Measurements from ENCODE around the gene CEP290.
"Not testable (repeated sequence)": the region's sequence is repeated elsewhere in the genome, so short reads cannot be mapped to it uniquely, and the experiment has no call there.

The CEP290 gene

GRCh38 chr12:88144546-88145468, 2.9 kb upstream of the CEP290 start:
- no peak for DNase-seq (ENCODE audit: low read depth in 2 of 2)

DNA sequence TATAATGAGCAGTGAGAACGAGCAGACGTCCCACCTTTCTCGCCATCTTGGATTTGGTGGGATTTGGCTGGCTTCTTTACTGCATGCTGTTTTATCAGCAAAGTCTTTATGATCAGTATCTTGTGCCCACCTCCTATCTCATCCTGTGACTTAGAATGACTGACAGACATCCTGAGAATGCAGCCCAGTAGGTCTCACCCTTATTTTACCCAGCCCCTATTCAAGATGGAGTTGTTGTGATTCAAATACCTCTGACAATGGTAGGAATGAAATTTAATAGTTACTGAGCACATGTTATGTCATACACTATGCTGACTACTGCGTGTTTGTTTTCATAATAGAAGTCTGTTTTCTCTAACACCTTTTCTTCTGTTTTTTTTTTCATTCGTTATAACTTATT, 2.1 kb upstream of the CEP290 start:
- no peak for DNase-seq (ENCODE audit: low read depth in 2 of 2)

GRCh38 chr12:88142610-88142991, 713 bp upstream of the CEP290 start:
- peak; percentile 1 to 4 for DNase-seq (ENCODE audit: low read depth in 2 of 2)

GRCh38 chr12:88141425-88141773, 489 bp downstream of the CEP290 start:
- no peak for DNase-seq (ENCODE audit: low read depth in 2 of 2)

DNA sequence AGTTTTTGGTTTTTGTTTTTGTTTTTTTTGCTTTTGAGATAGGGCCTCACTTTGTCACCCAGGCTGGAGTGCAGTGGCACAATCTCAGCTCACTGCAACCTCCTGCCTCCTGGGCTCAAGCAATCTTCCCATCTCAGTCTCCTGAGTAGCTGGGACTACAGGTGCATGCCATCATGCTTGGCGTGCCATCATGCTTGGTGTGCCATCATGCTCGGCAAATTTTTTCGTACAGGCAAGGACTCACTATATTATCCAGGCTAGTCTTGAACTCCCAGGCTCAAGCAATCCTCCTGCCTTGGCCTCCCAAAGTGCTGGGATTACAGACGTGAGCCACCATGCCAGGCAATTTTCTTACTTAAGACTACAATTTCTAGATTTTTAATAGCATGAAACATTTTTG, 2.2 kb downstream of the CEP290 start:
- not testable (repeated sequence) for DNase-seq (ENCODE audit: low read depth in 2 of 2)

GRCh38 chr12:88133181-88133580, 8.7 kb downstream of the CEP290 start:
- DNase-seq (ENCODE audit: low read depth in 2 of 2) = not testable (repeated sequence)

GRCh38 chr12:88132392-88132791, 9.5 kb downstream of the CEP290 start:
- no peak for DNase-seq (ENCODE audit: low read depth in 2 of 2)

GRCh38 chr12:88127855-88128254, 14.0 kb downstream of the CEP290 start:
- DNase-seq (ENCODE audit: low read depth in 2 of 2) = no peak

- no peak for DNase-seq (ENCODE audit: low read depth in 2 of 2)
Observed at GRCh38 chr12:88127099-88127498, 14.8 kb downstream of the CEP290 start.

DNA sequence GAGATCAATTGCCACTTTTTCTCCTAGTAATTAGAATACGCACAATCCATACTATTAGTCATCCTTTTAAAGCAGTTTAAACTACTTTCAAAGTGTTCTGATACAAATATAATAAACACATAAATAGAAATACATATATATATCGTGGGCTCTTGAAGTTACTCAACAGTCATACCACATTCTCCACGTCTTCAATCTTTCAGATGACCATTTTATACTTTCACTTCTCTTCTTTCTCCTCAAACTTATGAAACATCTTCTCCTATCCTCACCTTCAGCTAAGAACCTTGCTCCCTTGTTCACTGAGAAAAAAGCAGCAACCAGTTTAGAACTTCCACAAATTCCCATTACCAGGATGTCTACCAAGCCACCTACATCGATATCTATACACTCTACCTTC, 19.2 kb downstream of the CEP290 start:
- no peak for DNase-seq (ENCODE audit: low read depth in 2 of 2)

DNA sequence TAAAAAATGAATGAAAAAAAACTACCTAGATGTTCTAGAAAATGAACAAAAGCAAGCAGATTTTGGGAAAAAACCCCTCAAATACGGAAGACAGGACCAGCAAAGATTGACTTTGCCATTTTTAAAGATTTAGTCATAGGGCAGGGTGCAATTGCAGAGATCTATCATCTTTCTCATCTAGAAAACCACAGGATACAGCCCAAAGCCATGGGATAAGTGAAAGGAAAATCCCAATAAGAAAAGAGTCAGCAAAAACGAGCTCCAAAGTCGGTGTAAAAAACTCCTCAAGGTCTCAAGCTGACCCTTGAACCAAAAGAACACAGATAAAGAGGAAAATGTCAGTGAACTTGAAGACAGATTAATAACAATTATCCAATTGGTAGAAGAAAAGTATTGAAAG, 28.0 kb downstream of the CEP290 start:
- no peak for DNase-seq (ENCODE audit: low read depth in 2 of 2)

- DNase-seq (ENCODE audit: low read depth in 2 of 2) = no peak
Observed at GRCh38 chr12:88111074-88111652, 30.7 kb downstream of the CEP290 start.

DNA sequence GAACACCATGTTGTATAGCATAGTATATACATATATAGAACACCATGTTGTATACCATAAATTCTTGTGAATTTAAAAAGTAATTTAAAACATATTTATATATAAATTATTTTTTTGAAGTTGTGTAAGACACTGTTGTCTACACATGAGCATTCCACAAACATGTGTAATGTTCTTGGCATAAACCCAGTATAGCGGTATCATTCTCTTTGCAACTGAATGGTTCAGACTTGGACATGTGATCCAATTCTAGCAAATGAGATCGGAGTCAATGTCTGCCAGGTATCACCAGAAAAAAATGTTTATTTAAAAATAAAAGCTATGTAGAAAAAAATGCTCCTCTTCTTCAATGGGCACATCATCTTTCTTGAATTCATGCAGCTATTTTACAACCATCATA, 33.9 kb downstream of the CEP290 start:
- no peak for DNase-seq (ENCODE audit: low read depth in 2 of 2)

DNA sequence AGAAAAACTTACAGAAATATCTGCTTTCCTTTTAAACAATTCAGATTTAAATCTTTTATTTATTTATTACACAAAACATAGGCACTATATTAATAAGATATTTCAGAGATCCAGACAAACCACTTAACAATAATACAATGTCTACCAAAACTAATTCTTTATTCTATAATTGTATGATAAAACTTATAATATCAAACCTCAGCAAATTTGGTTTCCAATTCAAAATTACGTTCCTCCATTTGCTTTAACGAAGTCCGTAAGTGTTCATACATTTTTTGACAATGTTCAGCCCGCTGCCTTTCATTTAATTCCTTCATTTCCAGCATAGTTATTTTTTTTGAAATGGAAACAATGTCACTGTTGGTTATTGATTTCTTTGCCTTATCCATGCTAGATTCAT, 48.3 kb downstream of the CEP290 start:
- DNase-seq (ENCODE audit: low read depth in 2 of 2) = no peak

GRCh38 chr12:88092771-88093170, 49.1 kb downstream of the CEP290 start:
- no peak for DNase-seq (ENCODE audit: low read depth in 2 of 2)

DNA sequence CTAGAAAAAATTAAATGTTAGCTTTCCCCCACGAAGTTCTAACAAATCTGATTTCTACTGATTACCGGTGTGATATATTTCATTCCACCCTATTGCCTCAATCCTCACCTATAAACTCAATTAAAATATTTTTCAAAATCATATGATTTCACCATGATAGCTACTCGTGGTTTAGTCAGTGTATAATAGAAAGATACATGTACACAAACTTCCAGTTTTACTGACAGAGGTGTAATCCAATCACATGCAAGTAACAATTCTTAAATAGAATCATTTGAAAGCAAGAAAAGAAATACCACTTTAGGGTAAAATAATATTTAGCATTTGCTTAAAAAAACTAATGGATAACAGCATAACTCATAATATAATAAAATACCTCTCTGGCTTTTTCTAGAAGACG, 57.7 kb downstream of the CEP290 start:
- no peak for DNase-seq (ENCODE audit: low read depth in 2 of 2)

GRCh38 chr12:88083634-88084033, 58.3 kb downstream of the CEP290 start:
- DNase-seq (ENCODE audit: low read depth in 2 of 2) = no peak

DNA sequence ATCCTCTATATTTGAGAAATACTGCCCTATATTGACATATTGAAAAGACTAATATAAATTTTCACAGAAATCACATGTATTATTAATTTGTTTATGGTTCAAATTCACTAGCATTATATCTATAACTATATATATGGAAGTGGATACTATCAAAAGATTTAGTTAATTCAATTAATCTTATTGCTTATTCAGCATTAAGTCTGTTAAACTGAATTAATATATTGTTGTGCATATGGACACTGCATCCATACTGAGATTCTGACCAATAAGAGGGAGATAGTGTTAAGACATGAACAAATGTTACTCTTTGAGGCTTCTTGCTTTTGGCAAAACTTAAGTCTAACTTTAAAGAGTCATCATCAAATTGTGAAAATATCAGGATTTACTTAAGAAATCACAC, 60.6 kb downstream of the CEP290 start:
- DNase-seq (ENCODE audit: low read depth in 2 of 2) = no peak

DNA sequence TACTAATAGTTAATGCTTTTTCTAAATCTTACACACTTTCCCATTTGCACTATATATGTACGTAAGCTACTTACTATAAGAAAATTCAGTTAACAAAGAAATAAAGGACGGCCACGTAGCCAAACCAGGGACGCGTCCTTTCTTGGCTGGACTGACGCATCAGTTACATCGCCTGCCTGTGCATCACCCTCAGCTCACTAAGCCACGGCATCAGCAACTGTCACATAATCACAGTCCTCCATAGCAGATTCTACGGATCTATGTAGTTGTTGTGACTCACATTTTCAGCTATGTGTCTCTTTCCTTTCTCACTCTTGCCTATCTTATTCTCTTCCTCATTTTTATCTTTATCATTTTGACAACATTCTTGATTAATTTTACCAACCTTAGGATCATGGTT, 74.6 kb downstream of the CEP290 start:
- no peak for DNase-seq (ENCODE audit: low read depth in 2 of 2)

DNA sequence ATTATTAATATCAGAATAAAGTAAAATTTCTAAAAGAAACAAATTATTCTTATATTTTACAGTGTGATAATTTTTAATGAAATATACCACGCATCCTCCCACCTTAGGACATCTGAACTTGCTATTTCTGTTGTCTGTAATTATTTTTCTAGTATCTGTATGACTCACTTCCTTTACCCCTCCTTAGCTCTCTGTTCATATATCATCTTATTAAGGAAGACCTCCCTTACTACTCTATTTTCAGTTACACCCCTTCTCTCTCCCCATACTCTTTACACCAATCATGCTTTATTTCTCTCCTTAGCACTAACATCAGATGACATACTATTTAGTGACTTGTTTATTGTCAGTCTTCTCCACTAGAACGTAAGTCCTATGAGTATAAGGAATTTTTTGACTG, 78.5 kb downstream of the CEP290 start:
- no peak for DNase-seq (ENCODE audit: low read depth in 2 of 2)

GRCh38 chr12:88062474-88062873, 79.4 kb downstream of the CEP290 start:
- DNase-seq (ENCODE audit: low read depth in 2 of 2) = no peak

DNA sequence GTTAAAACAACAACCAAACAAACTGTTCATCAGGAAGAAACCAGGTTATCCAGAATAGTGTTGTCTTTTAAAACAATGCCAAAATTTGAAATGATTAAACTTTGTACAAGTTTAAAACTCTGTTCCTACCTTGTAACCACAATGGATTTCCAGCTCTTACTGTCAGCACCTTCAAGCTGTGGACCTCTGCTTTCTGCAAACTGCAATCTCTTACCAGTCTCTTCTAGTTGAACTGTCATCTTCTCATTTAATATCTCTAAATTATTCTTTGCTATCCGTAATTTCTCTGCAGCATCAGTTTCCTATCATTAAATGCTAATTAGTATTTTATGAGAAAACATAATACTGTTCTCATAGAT, 83.2 kb downstream of the CEP290 start:
- DNase-seq (ENCODE audit: low read depth in 2 of 2) = no peak

DNA sequence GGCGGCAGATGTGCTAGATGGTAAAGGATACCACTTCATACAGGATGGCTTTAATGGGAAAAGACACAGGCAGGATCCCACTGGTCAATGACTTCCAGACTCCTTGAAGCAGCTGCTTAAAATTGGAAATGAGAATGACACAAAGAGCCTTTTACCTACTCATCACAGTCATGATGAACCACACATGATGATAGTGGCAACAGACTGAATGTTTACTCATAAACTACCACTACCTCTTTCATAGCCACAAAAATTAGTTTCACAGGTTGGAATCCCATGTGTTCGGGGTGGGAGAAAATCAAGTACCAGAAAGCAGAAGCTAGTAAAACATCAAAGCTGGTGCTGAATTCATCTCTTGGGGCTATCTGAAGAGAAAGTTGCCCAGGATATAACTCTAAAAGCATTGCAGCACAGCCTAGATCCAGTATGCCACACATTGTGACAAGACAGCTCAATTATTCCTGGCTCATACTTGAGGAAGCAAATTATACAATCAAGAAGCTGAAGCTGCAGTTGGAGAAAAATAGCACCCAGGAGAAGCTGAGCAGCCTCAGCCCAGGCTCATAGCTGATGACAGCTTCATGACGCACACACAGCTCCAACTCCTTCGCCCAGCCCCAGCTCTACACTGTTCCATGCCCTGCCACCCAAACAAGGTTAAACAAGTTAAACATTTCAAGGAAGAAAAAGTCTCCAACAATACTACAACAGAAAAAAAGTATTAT, 83.7 kb downstream of the CEP290 start:
- DNase-seq (ENCODE audit: low read depth in 2 of 2) = no peak

All from stimulated activated CD8-positive, alpha-beta memory T cell treated with anti-CD3 and anti-CD28 coated beads, Interleukin-7, amount 100 ng/mL, for 4 hours (primary cell).